Hematopoietic multipotent progenitor cell treated with erythropoietin and hydrocortisone succinate and interleukin-3 and kit ligand, for 8 days (in vitro differentiated cells): ENCODE results near the gene SUOX.
"Not testable (repeated sequence)": the region's sequence is repeated elsewhere in the genome, so short reads cannot be mapped to it uniquely, and the experiment has no call there.

Source experiments
- DNase-seq: peaks from one replicate; pipeline ENCODE4 v3.0.0-alpha.2; 2015

The SUOX gene

GRCh38 chr12:56021889-56022497 lies 24.9 kb downstream of the SUOX start:
- DNase-seq = peak; percentile 45

DNA sequence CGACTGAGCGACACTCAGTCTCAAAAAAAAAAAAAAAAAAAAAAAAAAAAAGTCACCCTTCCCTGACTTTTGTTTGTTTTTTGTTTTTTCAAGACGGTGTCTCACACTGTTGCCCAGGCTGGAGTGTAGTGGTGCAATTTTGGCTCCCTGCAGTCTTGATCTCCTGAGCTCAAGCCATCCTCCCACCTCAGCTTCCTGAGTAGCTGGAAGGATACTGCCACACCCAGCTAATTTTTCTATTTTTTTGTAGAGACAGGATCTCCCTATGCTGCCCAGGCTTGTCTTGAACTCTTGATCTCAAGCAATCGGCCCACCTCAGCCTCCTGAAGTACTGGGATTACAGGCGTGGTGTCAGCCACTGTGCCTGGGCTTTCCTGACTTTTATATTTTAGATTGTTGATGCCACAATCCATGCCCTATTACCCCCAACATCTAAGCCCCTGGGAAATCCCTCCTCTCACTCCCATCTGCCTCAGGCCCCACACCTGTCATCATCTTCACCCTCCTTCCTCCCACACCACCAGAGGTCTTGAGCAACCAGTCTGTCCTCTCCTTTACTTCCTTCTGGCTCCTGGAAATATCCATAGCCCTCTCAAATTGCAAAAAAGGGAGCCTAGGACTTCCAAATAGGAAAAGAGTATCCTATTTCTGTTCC lies 31.6 kb downstream of the SUOX start:
- DNase-seq = no peak

DNA sequence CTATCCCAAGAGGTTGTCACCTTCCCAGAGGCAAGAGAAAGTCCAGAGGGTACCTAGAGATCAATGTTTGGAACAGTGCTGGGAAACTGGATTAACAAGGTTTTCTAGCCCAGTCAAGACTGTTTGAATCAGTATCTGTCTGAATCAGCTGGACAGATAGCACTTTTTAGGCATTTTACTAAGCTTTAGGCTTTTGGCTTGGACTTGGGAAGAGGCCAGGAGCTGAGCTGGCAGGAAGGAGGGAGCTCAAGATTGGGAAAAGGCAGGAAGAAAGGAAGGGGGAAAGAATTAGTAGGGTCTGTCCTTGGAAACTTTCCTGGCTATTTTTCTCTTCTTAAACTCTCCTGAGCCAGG lies 32.1 kb downstream of the SUOX start:
- DNase-seq = no peak

GRCh38 chr12:56029666-56030293 lies 32.7 kb downstream of the SUOX start:
- DNase-seq = peak; percentile 79

- no peak for DNase-seq
Observed at GRCh38 chr12:56031987-56032386, 34.9 kb downstream of the SUOX start.

DNA sequence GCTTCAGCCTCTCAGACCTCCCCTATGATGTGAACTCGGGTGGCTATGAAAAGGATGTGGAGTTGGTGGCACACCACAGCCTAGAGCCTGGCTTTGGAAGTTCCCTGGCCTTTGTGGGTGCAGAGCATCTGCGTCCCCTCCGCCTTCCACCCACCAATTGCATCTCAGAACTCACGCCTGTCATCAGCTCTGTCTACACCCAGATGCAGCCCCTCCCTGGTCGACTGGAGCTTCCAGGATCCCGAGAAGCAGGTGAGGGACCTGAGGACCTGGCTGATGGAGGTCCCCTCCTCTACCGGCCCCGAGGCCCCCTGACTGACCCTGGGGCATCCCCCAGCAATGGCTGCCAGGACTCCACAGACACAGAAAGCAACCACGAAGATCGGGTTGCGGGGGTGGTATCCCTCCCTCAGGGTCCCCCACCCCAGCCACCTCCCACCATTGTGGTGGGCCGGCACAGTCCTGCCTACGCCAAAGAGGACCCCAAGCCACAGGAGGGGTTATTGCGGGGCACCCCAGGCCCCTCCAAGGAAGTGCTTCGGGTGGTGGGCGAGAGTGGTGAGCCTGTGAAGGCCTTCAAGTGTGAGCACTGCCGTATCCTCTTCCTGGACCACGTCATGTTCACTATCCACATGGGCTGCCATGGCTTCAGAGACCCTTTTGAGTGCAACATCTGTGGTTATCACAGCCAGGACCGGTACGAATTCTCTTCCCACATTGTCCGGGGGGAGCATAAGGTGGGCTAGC lies 37.7 kb downstream of the SUOX start:
- DNase-seq = no peak

GRCh38 chr12:56037161-56037560 lies 40.1 kb downstream of the SUOX start:
- DNase-seq = no peak

DNA sequence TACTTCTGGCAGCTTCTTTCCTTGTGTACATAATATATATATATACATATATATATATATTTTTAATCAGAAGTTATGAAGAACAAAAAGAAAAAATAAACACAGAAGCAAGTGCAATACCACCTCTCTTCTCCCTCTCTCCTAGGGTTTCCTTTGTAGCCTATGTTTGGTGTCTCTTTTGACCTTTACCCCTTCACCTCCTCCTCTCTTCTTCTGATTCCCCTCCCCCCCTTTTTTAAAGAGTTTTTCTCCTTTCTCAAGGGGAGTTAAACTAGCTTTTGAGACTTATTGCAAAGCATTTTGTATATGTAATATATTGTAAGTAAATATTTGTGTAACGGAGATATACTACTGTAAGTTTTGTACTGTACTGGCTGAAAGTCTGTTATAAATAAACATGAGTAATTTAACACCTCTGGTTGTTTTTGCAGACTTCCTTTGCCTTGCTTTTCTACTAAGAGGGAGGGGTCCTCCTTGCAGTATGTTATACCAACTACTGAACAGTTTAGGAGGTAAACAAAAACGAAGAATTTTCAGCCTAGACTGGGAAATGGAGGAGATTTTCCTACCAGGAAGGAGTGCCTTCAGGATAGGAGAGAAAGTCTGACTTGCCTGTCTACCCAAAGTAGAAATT lies 41.1 kb downstream of the SUOX start:
- DNase-seq = no peak

GRCh38 chr12:56040151-56040550 lies 43.1 kb downstream of the SUOX start:
- no peak for DNase-seq

DNA sequence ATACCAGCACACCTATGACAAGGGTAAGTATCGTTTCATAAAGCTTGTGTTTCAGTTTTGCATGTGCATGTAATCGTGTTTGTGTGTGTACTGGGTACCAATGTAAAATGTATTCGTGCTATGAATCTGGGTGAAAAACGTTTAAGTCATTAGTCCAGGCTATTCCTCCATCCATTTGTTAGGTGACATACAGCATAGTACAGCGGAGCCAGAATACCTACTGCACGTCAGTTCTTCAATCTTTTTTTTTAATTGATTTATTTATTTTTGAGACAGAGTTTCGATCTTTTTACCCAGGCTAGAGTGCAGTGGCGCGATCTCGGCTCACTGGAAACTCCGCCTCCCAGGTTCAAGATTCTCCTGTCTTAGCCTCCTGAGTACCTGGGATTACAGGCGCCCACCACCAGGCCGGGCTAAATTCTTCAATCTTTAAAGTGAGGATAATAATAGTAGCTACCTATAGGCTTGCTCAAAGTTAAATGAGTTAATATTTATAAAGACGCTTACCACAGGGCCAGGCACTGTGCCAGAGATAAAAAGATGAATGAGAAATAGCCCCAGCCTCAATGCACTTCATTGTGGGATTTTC lies 44.0 kb downstream of the SUOX start:
- DNase-seq = no peak

DNA sequence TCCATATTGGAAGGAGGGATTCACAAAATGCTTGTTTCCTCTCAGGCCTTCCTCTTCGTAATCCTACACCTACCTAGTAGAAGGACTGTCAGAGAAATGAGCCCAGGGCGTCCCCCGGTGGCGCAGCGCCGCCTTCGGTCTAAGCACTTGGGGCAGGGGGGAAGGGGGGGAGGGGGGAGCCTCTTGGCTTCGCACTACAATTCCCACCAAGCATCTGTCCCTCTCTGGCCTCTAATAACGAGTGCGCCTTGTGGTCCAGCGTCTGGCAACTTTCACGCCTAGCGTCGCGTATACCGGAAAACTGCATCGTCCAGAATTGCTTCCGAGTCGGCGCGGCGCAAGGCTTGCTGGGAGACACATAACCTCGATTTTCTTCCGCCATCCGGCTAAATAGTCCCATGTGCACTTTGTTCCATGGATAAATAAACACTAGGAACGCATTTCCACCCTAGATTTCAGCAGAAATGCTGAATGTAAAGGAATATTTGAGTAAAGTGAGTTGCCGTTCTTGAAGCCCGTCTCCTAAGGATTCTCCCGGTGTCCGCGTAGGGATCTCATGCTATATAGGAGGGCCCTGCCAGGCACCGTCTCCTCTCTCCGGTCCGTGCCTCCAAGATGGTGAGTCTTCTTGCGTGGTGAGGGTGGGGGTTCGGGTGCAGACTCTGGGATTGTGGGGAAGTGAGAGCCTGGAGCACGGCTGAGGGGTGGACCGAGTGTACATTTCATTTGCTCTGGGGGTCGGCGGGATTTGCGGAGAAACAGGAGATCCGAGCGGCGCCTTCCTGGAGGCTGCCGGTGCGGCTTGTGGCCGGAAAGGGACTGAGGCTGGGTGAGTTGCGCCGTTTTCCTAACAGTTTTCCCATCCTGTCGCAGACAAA lies 44.7 kb downstream of the SUOX start, which contains the start of gene RPS26:
Gene RPS26, plus strand, starts transcription at position 367 of the 878 bp plus-strand sequence. Its CDS starts 249 bp downstream, at position 616.
- DNase-seq = peak; percentile 100

- not testable (repeated sequence) for DNase-seq
Observed at GRCh38 chr12:56042430-56042813, 45.3 kb downstream of the SUOX start.

- no peak for DNase-seq
Observed at GRCh38 chr12:56042843-56043242, 45.8 kb downstream of the SUOX start.

DNA sequence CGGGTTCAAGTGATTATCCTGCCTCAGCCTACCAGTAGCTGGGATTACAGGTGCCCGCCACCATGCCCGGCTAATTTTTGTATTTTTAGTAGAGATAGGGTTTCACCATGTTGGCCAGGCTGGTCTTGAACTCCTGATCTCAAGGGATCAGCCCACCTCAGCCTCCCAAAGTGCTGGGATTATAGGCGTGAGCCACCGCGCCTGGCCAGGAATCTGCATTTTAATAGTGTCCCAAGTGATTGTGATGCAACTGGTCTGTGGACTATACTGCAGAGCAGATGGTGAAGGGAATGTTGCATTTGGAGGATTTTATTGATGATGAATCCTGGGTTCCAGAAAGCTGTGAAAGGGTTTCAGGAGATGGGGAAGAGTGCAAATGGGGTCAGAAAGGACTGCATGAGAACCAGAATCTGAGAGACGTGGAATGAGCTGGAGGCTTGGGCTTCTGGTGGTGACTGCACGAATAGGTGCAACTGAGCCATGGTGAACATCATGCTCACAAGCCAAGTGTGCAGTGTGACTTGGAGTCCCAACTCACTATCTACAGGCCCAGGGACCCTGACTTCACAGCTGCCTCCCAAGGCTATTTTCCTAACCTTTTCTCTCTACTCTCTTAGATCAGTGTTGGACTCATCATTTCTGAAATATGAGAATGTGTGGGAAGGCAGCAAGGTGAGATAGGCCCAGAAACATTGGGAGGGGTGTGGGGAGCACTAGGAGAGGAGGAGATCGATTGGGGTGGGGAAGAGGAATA lies 49.1 kb downstream of the SUOX start:
- peak; percentile 20 for DNase-seq

GRCh38 chr12:56053407-56053893 lies 56.4 kb downstream of the SUOX start:
- DNase-seq = no peak
